Esophagus squamous epithelium (tissue), 5 donors: ENCODE measurements around the gene GPC5. TPM values are rescaled to one million over a fixed set of nuclear protein-coding genes. Genes with fewer than 3 reads are reported as not detected.
"Not testable (repeated sequence)": the region's sequence is repeated elsewhere in the genome, so short reads cannot be mapped to it uniquely, and the experiment has no call there.

ENCODE experiments used
- DNase-seq: peaks from one replicate; lab custom pipeline; 2025; lab: John Stamatoyannopoulos, UW
- H3K27ac ChIP-seq, 4 donors: fragments of 200-600 bp; sonication (generic); one replicate each; pipeline ENCODE4 v1.5.1; 2016 to 2019; ENCODE audit warnings: mild to moderate bottlenecking in 1 of 4
- H3K27me3 ChIP-seq, 4 donors: fragments of 200-600 bp; sonication (generic); 1 replicate in 3 of 4; 2 replicates in 1 of 4; pipeline versions ENCODE4 v1.5.1 to v1.6.0; 2017 to 2021; ENCODE audit warnings: antibody characterized with exemption in 1 of 4
- H3K36me3 ChIP-seq, 3 donors: fragments of 200-600 bp; sonication (generic); one replicate each; pipeline ENCODE4 v1.5.1; 2016 to 2019
- H3K4me1 ChIP-seq, 3 donors: fragments of 200-600 bp; sonication (generic); one replicate each; pipeline ENCODE4 v1.5.1; 2017 to 2019
- H3K4me3 ChIP-seq, 4 donors: fragments of 200-600 bp; sonication (generic); 1 replicate in 3 of 4; 2 replicates in 1 of 4; pipeline ENCODE4 v1.5.1; 2016 to 2019; ENCODE audit warnings: mild to moderate bottlenecking in 2 of 4, moderate library complexity in 1 of 4
- H3K9me3 ChIP-seq, 3 donors: fragments of 200-600 bp; sonication (generic); one replicate each; pipeline ENCODE4 v1.5.1; 2016 to 2019
- POLR2A ChIP-seq, 4 donors: fragments of 450-650 bp; IDR thresholded peaks; one replicate each; pipeline ENCODE4 v1.6.1; 2017; ENCODE audit warnings: antibody characterized with exemption in 4 of 4, mild to moderate bottlenecking in 4 of 4, moderate library complexity in 3 of 4
- WGBS, 2 donors: methylation state at CpG; one replicate each; pipeline ENCODE4 v1.1.5; 2018; 5-methylcytosine and 5-hydroxymethylcytosine counted together
- intact Hi-C: fragments of 100-400 bp; cut with DNase I; formaldehyde crosslinking; loops from one replicate; pipeline ENCODE4 v1.15.0; 2022
- total RNA-seq, 4 donors: library from RNA; depleted of rRNA; stranded (reverse); fragments of >200 nt; gene quantifications; one replicate each; pipeline ENCODE4 v1.1.0, GENCODE V29; 2016
- TF ChIP-seq, protein P1 (sequence below), 6 experiments: fragments of 450-650 bp in 4 of 6; fragments of 200-600 bp in 2 of 6; sonication (generic) in 2 of 6; IDR thresholded peaks; one replicate each; pipeline ENCODE4 v1.5.1; 2016 to 2019; ENCODE audit warnings: antibody characterized with exemption in 6 of 6, mild to moderate bottlenecking in 4 of 6, moderate library complexity in 4 of 6
- donor health status: DM: yes; HTN: yes; CAD: no.

GPC5 gene
- total RNA-seq, 4 donors from 2014 or later = not detected

DNA sequence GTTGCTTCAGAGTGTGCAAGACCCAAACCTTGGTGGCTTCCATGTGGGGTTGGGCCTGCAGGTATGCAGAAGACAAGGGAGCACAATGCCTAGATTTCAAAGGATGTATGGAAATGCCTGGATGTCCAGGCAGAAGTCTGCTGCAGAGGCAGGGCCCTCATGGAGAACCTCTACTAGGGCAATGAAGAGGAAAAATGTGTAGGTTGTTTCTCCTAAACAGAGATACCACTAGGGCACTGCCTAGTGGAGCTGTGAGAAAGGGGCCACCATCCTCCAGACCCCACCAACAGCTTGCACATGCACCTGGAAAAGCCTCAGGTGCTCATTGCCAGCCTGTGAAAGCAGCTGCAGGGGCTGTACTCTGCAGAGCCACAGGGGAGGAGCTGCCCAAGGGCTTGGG lies 1295.6 kb downstream of the GPC5 start:
- no peak overlapping the region for H3K4me3 ChIP-seq
- H3K36me3 ChIP-seq = no peaks in the 10 kb centered on the region
- peaks cover 0 to 19% (median 0%) of the 10 kb centered on the region in 3 donors for H3K9me3 ChIP-seq
- TF ChIP-seq, protein P1, sequence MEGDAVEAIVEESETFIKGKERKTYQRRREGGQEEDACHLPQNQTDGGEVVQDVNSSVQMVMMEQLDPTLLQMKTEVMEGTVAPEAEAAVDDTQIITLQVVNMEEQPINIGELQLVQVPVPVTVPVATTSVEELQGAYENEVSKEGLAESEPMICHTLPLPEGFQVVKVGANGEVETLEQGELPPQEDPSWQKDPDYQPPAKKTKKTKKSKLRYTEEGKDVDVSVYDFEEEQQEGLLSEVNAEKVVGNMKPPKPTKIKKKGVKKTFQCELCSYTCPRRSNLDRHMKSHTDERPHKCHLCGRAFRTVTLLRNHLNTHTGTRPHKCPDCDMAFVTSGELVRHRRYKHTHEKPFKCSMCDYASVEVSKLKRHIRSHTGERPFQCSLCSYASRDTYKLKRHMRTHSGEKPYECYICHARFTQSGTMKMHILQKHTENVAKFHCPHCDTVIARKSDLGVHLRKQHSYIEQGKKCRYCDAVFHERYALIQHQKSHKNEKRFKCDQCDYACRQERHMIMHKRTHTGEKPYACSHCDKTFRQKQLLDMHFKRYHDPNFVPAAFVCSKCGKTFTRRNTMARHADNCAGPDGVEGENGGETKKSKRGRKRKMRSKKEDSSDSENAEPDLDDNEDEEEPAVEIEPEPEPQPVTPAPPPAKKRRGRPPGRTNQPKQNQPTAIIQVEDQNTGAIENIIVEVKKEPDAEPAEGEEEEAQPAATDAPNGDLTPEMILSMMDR (IDR thresholded peaks at IDR 0.05) = no peak
- TF ChIP-seq POLR2A (IDR thresholded peaks at IDR 0.05) = no peak
- intact Hi-C loops = no loop called here
- no peak for DNase-seq
- no peaks in the 10 kb centered on the region for H3K4me1 ChIP-seq
- no peak overlapping the region for H3K27ac ChIP-seq
- no peaks in the 10 kb centered on the region for H3K27me3 ChIP-seq

DNA sequence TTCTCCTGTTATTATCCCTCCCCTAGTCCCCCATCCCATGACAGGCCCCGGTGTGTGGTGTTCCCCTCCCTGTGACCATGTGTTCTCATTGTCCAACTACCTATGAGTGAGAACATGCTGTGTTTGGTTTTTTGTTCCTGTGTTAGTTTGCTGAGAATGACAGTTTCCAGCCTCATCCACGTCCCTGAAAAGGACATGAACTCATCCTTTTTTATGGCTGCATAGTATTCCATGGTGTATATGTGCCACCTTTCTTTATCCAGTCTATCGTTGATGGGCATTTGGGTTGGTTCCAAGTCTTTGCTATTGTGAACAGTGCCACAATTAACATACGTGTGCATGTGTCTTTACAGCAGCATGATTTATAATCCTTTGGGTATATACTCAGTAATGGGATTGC lies 1297.4 kb downstream of the GPC5 start:
- DNase-seq, H3K36me3 ChIP-seq, H3K27ac ChIP-seq, H3K4me3 ChIP-seq, H3K27me3 ChIP-seq, intact Hi-C loops, H3K4me1 ChIP-seq: not testable (repeated sequence)
- H3K9me3 ChIP-seq = peaks cover 0 to 19% (median 0%) of the 10 kb centered on the region in 3 donors
- 76 to 79% methylated on average over 4 of the region's 4 CpGs for WGBS, 2 donors

DNA sequence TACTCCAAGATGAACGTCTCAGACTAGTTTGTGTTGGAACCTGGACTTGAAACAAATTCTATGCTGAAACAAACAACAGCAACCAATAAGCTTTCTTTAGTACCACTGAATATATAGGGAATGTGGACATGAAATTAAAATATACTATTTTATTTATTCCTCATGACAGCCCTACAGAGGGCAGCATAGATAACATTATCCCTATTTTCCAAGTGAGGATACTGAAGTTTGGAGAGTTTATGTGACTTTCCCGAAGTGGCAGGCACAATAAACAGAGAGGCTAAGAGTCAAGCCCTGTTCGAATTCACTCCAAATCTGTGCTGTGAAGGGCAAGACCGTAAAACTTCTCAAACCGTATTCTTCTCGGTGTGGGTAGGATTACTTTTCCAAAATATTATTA lies 1318.3 kb downstream of the GPC5 start:
- H3K4me1 ChIP-seq = no peaks in the 10 kb centered on the region
- DNase-seq = no peak
- no peak for TF ChIP-seq POLR2A (IDR thresholded peaks at IDR 0.05)
- TF ChIP-seq, protein P1 (IDR thresholded peaks at IDR 0.05) = no peak
- 41 to 42% methylated on average over 6 of the region's 6 CpGs for WGBS, 2 donors
- H3K4me3 ChIP-seq = no peak overlapping the region
- no peaks in the 10 kb centered on the region for H3K36me3 ChIP-seq
- H3K9me3 ChIP-seq = peaks cover 0 to 4% (median 0%) of the 10 kb centered on the region in 3 donors
- intact Hi-C loops = no loop called here
- no peaks in the 10 kb centered on the region for H3K27me3 ChIP-seq
- no peak overlapping the region for H3K27ac ChIP-seq

DNA sequence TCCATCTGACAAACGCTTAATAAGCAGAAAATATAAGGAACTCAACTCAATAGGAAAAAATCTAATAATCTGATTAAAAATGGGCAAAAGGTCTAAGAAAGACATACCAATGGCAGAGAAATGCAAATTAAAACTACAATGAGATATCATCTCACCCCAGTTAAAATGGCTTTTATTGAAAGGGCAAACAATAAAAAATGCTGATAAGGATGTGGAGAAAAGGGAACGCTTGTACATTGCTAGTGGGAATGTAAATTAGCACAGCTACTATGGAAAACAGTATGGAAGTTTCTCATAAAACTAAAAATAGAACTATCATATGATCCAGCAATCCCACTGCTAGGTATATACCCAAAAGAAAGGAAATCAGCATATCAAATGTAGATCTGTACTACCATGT lies 1319.4 kb downstream of the GPC5 start:
- intact Hi-C loops = no loop called here
- 85 to 87% methylated on average over 2 of the region's 2 CpGs for WGBS, 2 donors
- TF ChIP-seq POLR2A (IDR thresholded peaks at IDR 0.05) = no peak
- TF ChIP-seq, protein P1 (IDR thresholded peaks at IDR 0.05) = no peak
- no peak overlapping the region for H3K4me3 ChIP-seq
- H3K4me1 ChIP-seq = no peaks in the 10 kb centered on the region
- H3K27me3 ChIP-seq = no peaks in the 10 kb centered on the region
- DNase-seq = no peak
- no peaks in the 10 kb centered on the region for H3K36me3 ChIP-seq
- H3K9me3 ChIP-seq = peaks cover 0 to 1% (median 0%) of the 10 kb centered on the region in 3 donors
- H3K27ac ChIP-seq = no peak overlapping the region

DNA sequence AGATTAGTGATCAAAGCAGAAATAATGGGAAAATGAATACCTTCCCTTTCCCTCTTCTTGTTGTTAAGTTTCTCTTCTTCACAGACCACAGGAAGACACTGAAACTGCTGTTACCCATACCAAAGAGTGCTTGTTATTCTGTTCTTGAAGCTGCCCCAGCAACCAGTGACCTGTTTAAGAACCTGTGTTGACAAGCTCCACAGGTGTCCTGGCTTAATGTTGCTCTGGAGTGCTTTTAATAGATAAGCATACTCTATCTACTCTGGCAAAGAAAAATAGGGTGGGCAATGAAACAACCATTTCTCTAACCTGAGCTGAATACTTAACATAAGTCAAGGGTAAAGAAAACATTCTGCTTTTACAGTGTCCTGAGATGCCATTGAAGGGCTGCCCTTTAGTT lies 1321.4 kb downstream of the GPC5 start:
- Histone ChIP-seq H3K4me3 (no peak overlapping the region), H3K27me3 (no peaks in the 10 kb centered on the region), H3K27ac (no peak overlapping the region), H3K9me3 (no peaks in the 10 kb centered on the region), H3K4me1 (no peaks in the 10 kb centered on the region), H3K36me3 (no peaks in the 10 kb centered on the region)
- no peak for TF ChIP-seq POLR2A (IDR thresholded peaks at IDR 0.05)
- TF ChIP-seq, protein P1 (IDR thresholded peaks at IDR 0.05) = no peak
- intact Hi-C loops = no loop called here
- DNase-seq = no peak

DNA sequence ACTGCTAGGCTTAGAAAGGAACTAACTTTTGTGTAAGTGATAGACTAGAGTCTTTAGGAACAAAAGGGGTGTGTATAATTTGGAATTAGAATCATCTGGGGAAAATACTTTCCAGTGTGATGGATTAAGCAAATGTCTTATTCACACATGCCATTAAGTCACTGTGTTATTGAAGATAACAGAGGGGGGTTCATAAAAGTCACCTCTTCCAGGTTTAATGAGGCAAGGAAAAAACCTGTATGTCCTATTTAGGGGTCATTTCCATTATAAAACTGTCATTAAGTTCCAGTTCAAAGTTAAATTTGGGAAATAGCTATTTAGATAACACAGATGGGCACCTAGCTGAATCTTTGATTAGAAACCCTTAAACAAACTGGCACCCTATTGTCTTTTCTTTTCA lies 1323.2 kb downstream of the GPC5 start:
- H3K4me3 ChIP-seq = no peak overlapping the region

More for the DNA sequence above, 1323.2 kb downstream of the GPC5 start:
- TF ChIP-seq, protein P1 (IDR thresholded peaks at IDR 0.05) = no peak
- TF ChIP-seq POLR2A (IDR thresholded peaks at IDR 0.05) = no peak
- intact Hi-C loops = no loop called here
- no peaks in the 10 kb centered on the region for H3K36me3 ChIP-seq
- DNase-seq = no peak
- H3K9me3 ChIP-seq = no peaks in the 10 kb centered on the region
- no peaks in the 10 kb centered on the region for H3K27me3 ChIP-seq
- no peaks in the 10 kb centered on the region for H3K4me1 ChIP-seq
- H3K27ac ChIP-seq = no peak overlapping the region
